Measurements from ENCODE around the gene ZNF329. TPM values are rescaled to one million over a fixed set of nuclear protein-coding genes. Genes with fewer than 3 reads are reported as not detected.
A peak's percentile ranks its signal among the peaks of the same experiment; 100 is the strongest.
"Not testable (repeated sequence)": the region's sequence is repeated elsewhere in the genome, so short reads cannot be mapped to it uniquely, and the experiment has no call there.

Gene ZNF329
- 9.3 and 10.7 TPM in 2 replicates for total RNA-seq (2014; rRNA removed; shearing (Covaris generic))
- 3.9 and 4.1 TPM in 2 replicates for polyA plus RNA-seq (2015; cell fraction: cytosol; rRNA removed)
- 5.6 and 5.8 TPM in 2 replicates for polyA plus RNA-seq (2015; cell fraction: nucleus; rRNA removed)

DNA sequence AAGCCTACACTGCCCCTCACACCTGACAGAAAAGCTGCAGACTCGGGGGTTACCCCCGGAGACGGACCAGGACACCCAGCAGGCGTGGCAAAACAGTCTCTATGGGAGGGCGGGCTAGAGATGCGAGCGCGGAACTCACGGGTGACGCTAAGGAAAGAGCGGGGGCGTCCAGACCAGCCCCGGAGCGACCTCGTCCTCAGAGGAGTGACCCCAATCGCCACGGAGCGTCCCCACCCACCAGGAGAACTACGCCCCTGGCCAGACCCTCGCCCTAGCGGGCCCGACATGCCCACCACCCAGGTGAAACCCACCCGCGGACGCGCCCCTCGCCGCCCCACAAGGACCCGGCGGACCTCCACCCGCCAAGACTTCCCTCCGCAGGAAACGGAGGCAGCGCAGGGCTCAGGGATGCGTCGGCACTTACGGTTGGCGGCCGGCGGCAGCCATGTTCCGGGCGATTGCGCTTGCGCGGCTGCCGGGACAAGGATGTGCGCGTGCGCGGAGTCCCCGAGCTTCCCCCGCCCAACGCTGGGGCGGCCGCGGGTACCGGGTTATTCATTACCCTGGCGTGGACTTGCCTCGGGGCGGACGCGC, at the start of gene ZNF329:
ZNF329 (minus strand) TSS at position 462 of the 594 bp plus-strand sequence. CDS start 21,286 bp downstream, outside the sequence.
- DNase-seq (ENCODE audit: low read depth, low spot score): peak; percentile 74
- in situ Hi-C loops (cut with HindIII; ENCODE audit: low pct_unique_long_range_greater_than_20kb, low sequenced_read_pairs): no loop called here

DNA sequence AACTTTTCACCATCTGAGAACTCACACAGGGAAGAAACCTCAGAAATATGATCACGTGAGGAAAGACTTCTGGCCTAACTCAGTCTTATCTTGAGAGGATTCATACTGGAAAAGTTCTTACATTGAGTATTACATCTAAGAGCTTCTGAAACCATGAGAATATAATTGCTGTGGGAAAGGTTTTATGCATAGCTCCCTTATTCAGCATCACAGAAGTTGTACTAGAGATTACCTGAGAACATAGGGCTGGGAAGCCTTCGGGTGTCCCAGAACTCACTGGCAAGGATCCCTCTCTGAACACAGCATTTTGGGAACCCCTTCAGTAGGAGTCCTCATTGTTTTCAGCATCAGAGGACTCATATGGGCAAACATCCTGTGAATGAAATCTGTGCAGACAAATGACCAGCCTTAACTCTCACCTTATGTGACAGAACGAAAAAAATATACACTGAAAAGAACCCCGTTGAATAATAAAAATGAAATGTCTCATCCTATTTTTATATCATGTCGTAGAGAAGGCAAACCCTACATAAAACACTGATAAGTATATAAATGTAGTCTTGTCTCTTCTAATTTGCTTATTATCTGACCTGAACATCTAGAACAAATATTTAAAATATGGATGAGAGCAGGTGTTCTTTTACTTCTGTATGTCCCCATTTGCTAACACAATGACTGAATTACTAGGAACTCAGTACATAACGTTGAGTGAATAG, 46.5 kb upstream of the ZNF329 start:
- in situ Hi-C loops (cut with HindIII; ENCODE audit: low pct_unique_long_range_greater_than_20kb, low sequenced_read_pairs): no loop called here
- no peak for DNase-seq (ENCODE audit: low read depth, low spot score)

DNA sequence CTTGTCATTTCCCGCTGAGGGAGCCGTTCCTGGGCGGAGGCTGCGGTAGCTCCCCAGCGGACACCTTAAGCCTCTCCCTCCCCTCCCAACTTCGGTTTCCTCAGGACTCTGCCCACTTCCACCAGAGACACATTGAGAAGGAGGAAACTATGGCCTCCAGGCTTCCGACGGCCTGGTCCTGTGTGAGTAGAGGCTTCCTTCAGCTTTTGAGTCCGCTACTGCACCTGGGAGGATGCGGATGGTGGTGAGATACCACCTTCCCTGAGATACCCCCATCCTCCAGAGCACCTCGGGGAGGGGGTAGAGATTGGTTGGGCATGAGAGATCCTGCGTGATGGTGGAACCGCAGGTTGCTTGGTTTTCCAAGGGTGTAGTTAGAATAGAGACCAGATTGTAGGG, 33.2 kb upstream of the ZNF329 start:
- no peak for DNase-seq (ENCODE audit: low read depth, low spot score)

DNA sequence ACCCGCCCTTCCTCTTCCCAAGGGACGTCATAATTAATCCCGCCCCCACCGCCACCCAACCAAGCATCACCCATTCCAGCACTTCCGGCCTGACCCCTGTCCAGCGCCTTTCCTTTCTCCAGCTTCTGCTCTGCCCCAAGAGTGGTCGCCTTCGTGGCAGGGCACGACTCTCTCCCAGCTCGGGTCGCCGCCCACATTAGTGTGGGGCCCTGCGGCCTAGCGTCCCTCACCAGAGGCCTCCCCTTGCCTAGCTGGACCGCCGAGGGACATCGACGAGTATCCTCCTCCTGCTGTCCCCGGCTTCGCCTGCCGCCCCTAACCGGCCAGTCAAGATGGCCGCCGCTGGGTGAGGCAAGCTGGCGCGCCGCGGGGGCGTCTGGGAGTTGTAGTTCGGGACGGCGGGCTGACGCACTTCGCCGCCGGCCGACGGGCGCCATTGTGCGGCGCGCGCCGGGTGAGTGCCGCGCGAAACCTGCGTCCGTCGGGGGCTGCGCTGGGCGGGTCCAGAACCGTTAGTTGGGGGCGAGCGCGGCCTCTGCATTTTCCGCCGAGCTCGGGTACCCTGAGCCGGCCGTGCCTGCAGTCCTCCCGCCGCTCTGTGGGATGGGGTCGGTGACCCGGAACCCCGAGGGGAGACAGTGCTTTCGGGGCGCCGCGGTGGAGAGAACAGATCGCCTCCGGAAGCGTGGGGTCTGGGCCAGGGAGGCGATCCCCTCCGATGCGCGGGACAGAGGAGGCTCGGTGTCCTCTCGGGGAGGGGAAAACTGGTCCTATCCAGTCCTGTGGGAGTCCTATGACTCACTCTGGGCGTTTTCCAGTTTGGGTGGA, 32.6 kb upstream of the ZNF329 start, which contains the start of gene ZNF274:
ZNF274 (plus strand) TSS at position 73 of the 828 bp plus-strand sequence. CDS start 905 bp downstream, outside the sequence.
- in situ Hi-C loops (cut with HindIII; ENCODE audit: low pct_unique_long_range_greater_than_20kb, low sequenced_read_pairs): no loop called here
- DNase-seq (ENCODE audit: low read depth, low spot score): peak; percentile 87

More for the DNA sequence above, 33.2 kb upstream of the ZNF329 start:
- in situ Hi-C loops (cut with HindIII; ENCODE audit: low pct_unique_long_range_greater_than_20kb, low sequenced_read_pairs): no loop called here

DNA sequence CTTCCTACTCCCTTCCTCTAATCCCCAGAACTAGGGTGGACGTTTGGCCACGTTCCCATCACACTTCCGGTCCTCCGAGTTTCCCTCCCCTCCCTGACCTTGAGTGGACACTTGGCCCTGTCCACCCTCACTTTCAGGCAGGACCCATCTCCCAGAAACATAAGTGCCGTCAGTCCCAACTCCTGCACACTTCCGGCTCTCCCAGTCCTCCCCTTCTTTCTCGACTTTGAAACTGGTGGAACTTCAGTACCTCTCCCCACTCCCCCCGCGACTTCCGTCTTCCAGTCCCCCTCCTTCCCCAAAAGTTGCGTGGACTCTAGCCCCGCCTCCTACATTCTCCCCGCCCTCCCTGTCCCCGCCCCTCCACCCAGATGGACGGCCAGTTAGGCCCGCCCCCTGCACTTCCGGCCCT, 32.0 kb upstream of the ZNF329 start:
- in situ Hi-C loops (cut with HindIII; ENCODE audit: low pct_unique_long_range_greater_than_20kb, low sequenced_read_pairs): no loop called here
- no peak for DNase-seq (ENCODE audit: low read depth, low spot score)

DNA sequence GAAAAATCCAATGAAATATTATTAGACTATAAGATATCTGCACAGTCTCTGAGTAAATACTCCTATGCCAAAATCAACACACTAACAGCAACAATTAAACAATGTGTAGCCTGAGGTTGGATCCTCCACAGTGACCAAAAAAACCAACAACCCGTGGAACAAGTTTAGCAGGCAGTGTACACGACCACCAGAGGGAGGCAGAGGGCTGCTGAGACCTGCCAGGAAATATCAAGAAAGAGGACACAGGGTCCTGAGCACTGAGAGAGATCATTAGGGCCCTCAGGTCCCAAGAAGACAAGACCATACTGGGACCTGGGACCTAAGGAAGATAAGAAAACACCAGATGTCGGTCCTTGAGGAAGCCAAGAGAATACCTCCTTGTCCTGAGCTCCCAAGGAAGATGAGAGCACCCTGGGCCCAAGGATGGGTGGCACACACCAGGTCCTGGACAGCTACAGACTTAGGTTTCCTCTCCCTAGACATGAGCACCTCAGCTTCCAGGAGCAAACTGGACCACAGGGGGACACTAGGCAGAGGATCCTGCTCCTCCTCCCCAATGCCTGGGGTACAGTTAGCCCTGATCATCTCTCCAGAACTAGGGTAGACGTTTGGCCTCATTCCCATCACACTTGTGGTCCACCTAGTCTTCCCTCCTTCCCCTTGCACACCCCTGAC, 31.4 kb upstream of the ZNF329 start:
- in situ Hi-C loops (cut with HindIII; ENCODE audit: low pct_unique_long_range_greater_than_20kb, low sequenced_read_pairs): no loop called here
- peak; percentile 55 for DNase-seq (ENCODE audit: low read depth, low spot score)

DNA sequence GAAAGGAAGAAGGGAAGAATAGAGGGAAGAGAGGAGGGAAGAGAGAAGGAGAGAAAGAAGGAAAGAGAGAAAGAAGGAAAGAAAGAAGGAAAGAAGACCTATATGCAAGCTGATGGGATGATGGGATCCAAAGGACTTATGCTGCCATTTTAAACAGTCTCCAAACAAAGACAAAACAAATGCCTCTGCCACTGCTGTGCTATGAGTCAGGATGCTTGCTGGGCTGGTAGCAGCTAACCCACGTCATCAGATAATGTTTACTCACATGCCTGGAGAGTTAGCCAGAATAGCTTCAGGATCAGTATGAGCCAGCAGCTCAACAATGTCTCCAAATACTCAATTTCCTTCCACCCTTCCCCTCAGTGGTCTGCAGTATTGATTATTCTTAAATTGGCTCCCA, 20.3 kb upstream of the ZNF329 start:
- in situ Hi-C loops (cut with HindIII; ENCODE audit: low pct_unique_long_range_greater_than_20kb, low sequenced_read_pairs): no loop called here
- no peak for DNase-seq (ENCODE audit: low read depth, low spot score)

DNA sequence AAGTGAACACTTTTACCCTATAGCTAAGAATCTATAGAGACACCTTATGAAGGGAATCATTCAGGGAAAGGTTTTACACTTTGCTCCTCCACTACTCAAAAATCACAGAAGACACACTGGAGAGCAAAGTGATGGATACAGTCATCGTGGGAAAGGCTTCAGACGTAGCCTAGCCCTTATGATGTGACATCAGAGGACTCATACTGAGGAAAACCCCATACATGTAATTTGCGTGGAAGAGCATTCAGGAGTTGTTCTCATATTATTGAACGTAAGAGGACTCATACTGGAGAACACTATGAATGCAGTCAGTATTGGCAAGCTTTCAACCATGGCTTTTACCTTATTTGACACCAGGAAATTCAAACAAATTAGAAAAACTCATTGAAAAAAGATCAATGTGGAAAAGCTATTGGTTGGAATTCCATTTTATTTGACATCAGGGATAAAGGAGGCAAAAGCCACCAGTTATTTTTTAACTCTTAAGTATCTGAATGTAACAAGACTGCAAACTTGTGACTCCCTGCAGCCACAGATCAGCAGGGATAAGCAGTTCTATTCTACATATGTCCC, 16.2 kb upstream of the ZNF329 start:
- DNase-seq (ENCODE audit: low read depth, low spot score): no peak
- in situ Hi-C loops (cut with HindIII; ENCODE audit: low pct_unique_long_range_greater_than_20kb, low sequenced_read_pairs): no loop called here

DNA sequence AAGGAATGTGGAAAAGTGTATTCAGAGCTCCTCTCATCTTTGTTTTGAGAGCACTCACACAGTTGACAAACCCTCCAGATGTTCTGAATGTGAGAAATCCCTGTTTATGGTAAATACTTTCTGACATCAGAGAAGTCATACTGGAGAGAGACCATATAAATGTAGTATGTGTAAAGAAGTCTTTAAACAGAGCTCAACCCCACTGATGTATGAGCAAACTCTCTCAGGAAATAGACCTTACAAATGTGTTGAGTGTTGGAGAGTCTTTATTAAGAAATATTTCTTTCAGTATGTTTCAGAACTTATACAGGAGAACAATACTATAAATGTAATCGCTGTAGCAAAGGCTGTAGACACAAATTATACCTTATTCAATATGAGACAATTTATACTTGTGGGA, 15.7 kb upstream of the ZNF329 start:
- DNase-seq (ENCODE audit: low read depth, low spot score): no peak
- in situ Hi-C loops (cut with HindIII; ENCODE audit: low pct_unique_long_range_greater_than_20kb, low sequenced_read_pairs): no loop called here

DNA sequence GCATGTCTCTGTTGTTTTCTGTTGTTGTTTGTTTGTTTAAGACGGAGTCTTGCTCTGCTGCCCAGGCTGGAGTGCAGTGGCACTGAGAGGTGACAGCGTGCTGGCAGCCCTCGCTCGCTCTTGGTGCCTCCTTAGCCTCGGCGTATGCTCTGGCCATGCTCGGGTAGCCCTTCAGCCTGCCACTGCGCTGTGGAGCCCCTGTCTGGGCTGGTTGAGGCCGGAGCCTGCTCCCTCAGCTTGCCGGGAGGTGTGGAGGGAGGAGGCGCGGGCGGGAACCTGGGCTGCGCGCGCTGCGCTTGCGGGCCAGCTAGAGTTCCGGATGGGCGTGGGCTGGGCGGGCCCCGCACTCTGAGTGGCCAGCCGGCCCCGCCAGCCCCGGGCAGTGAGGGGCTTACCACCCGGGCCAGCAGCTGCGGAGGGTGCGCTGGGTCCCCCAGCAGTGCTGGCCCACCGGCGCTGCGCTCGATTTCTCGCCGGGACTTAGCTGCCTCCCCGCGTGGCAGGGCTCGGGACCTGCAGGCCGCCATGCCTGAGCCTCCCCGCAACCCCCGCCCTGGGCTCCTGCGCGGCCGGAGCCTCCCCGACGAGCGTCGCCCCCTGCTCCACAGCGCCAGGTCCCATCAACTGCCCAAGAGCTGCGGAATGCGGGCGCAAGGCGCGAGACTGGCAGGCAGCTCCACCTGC, 6.6 kb upstream of the ZNF329 start:
- in situ Hi-C loops (cut with HindIII; ENCODE audit: low pct_unique_long_range_greater_than_20kb, low sequenced_read_pairs): no loop called here
- DNase-seq (ENCODE audit: low read depth, low spot score): no peak

DNA sequence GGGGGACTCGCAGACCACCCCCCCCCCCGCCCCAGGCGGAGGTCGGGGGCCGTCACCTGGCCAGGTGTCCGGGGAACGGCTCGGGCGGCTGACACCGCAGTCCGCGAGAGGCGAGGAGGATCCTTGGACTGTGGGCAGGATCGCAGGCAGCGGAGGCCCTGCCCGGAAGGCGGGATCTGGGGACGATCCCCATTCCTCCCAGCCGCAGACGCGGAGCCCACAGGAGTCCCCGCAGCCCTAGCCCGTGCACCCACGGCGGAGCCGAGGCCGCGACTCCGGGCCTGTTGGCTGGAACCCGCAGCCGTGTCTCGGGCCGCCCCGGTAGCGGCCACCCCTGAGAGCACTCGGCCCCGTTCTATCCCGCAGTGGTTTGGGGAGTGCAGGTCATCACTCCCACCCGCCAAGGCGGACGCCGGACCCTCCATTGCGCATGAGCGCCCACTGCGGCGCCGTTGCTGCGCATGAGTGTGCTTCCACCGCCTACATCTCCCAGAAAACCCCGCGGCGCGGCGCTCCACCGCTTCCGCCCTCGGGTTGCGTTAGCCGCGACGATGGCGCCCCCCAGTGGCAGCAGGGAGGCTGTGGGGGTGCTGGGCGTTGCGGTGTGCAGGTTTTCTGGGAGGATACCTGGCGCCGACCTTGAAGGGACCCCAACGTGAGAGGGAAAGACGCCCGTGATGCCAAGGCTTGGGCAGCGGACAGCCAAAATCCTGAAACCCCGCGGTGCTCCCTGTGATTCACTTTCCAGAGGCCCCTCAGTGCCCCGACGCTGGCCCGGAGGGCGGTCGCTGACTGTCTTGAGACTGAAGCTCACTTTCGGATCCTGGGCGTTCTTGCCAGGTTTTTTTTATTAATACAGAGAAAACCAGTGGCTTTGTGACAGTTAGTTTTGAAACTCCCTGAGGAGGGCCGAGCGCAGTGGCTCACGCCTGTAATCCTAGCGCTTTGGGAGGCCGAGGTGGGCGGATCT, 4.4 kb upstream of the ZNF329 start:
- in situ Hi-C loops (cut with HindIII; ENCODE audit: low pct_unique_long_range_greater_than_20kb, low sequenced_read_pairs): no loop called here
- peak; percentile 90 for DNase-seq (ENCODE audit: low read depth, low spot score)

DNA sequence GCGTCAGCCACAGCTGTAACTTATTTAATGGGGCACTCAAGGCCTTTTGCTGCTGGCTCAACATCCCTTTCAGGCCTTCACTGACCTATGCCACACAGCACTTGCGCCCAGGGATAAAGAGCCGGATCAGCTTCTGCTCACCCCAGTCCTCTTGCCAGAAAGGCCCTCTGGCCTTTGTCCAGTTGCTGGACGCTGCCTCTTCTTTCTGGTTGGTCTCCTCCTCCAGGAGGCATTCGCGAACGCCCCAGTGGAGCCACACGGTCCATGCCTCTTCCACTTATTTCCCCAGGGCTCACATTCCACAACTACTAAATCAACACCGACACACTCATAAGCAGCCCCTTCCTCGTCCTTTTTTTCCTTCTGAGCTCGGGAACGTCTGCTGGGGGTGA, 3.7 kb upstream of the ZNF329 start:
- in situ Hi-C loops (cut with HindIII; ENCODE audit: low pct_unique_long_range_greater_than_20kb, low sequenced_read_pairs): no loop called here
- DNase-seq (ENCODE audit: low read depth, low spot score): no peak

DNA sequence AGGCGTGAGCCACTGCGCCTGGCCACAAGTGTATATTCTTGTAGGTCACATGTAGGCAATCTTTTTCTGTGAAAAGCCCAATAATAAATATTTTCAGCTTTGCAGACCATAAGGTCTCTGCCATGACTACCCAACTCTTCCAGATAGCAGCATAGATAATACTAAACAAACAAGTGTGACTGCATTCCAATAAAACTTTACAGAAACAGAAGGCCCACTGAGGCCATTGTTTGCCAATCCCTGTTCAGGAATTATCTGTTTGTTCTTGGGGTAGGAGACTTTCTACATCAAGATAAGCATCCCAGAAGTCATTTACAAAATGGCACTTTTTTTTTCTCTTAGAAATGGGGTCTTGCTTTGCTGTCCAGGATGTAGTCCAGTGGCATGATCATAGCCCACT, 2.8 kb upstream of the ZNF329 start:
- DNase-seq (ENCODE audit: low read depth, low spot score): no peak
- in situ Hi-C loops (cut with HindIII; ENCODE audit: low pct_unique_long_range_greater_than_20kb, low sequenced_read_pairs): no loop called here

DNA sequence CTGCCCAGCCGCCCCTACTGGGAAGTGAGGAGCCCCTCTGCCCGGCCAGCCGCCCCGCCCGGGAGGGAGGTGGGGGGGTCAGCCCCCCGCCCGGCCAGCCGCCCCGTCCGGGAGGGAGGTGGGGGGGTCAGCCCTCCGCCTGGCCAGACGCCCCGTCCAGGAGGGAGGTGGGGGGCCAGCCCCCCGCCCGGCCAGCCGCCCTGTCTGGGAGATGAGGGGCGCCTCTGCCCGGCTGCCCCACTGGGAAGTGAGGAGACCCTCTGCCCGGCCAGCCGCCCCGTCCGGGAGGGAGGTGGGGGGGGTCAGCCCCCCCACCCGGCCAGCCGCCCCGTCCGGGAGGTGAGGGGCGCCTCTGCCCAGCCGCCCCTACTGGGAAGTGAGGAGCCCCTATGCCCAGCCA, 3.1 kb downstream of the ZNF329 start:
- DNase-seq (ENCODE audit: low read depth, low spot score); in situ Hi-C loops (cut with HindIII; ENCODE audit: low pct_unique_long_range_greater_than_20kb, low sequenced_read_pairs): not testable (repeated sequence)

DNA sequence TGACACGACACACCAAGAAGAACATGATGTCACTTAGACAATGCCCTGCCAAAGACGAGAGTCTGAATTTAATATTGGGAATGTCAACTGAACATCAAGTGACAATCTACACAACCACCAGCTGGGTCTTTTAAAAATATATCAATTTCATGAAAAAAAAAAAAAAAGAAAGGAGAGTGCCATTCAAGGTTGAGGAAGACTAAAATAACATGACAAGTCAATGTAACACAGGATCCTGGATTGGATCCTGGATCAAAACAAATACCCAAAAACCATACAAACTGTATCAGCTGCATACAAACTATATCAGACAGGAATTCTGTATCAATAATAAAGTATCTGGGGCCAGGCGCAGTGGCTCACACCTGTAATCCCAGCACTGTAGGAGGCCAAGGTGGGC, 4.7 kb downstream of the ZNF329 start:
- in situ Hi-C loops (cut with HindIII; ENCODE audit: low pct_unique_long_range_greater_than_20kb, low sequenced_read_pairs): no loop called here
- no peak for DNase-seq (ENCODE audit: low read depth, low spot score)

DNA sequence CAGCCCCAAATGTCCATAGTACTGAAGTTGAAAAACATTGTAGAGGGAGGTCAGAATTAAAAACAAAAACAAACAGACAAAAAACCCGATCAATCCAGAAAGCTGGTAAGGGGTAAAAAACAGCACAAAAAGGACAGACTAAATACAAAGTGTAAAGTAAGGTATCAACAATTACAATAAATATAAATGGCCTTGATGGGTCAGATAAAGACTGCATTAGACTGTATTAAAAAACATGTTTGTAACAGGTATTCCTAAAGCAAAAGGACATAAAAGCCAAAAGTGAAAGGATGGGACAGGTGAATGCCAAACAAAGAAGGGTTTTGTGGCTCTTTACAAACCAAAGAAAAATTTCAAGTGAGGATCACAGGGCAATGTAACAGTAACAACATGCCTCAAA, 16.3 kb downstream of the ZNF329 start:
- DNase-seq (ENCODE audit: low read depth, low spot score): no peak
- in situ Hi-C loops (cut with HindIII; ENCODE audit: low pct_unique_long_range_greater_than_20kb, low sequenced_read_pairs): no loop called here

Data from SK-MEL-5 (cell line).